Activated B cell treated with CpG ODN at 0.5 μM for 24 hours (primary cell): ENCODE measurements around the gene SHROOM4. TPM values are rescaled to one million over a fixed set of nuclear protein-coding genes. Genes with fewer than 3 reads are reported as not detected.

Source experiments
- ATAC-seq: fragments of 200-7000 bp; cut with Tn5 transposase; one replicate; pipeline ENCODE4 v1.10.0; 2021; ENCODE audit warnings: low read depth, mild to moderate bottlenecking, moderate library complexity
- CTCF ChIA-PET: fragments of 350-600 bp; sonication (Branson Sonifier 250); formaldehyde crosslinking; loops from one replicate; lab custom pipeline; 2021; ENCODE audit warnings: antibody characterized with exemption; lab: Charles Lee
- POLR2A ChIA-PET: fragments of 350-600 bp; sonication (Branson Sonifier 250); formaldehyde crosslinking; loops from one replicate; lab custom pipeline; 2021; ENCODE audit warnings: antibody characterized with exemption; lab: Charles Lee
- DNase-seq: peaks from one replicate; pipeline ENCODE4 v3.0.0; 2022
- H3K27ac Mint-ChIP-seq: one replicate; pipeline ENCODE4 v1.8.0; 2020; ENCODE audit warnings: mixed read lengths
- H3K27me3 Mint-ChIP-seq: one replicate; pipeline ENCODE4 v1.8.0; 2021; ENCODE audit warnings: mixed read lengths
- H3K36me3 Mint-ChIP-seq: one replicate; pipeline ENCODE4 v1.8.0; 2021; ENCODE audit warnings: low read depth, mixed read lengths
- H3K4me1 Mint-ChIP-seq: one replicate; pipeline ENCODE4 v1.8.0; 2021; ENCODE audit warnings: mixed read lengths
- H3K4me3 Mint-ChIP-seq: one replicate; pipeline ENCODE4 v1.8.0; 2020; ENCODE audit warnings: mild to moderate bottlenecking, mixed read lengths
- H3K9me3 Mint-ChIP-seq: one replicate; pipeline ENCODE4 v1.8.0; 2020; ENCODE audit warnings: mixed read lengths
- CTCF ChIP-seq: fragments of 200-600 bp; IDR thresholded peaks from one replicate; pipeline ENCODE4 v1.8.0; 2022; ENCODE audit warnings: antibody characterized with exemption, mild to moderate bottlenecking
- intact Hi-C: fragments of 100-400 bp; cut with micrococcal nuclease; formaldehyde crosslinking; loops from one replicate; pipeline ENCODE4 v1.15.1; 2024
- total RNA-seq: library from RNA; stranded (reverse); gene quantifications from 2 replicates; pipeline ENCODE4 v1.2.3, GENCODE V29; 2022

Gene SHROOM4
- total RNA-seq, 1 donor from 2014 or later: not detected

- CTCF ChIA-PET: no interaction called here
- no peak for TF ChIP-seq CTCF
- intact Hi-C loops: no loop called here
- DNase-seq (no peak), ATAC-seq (no peak)
- POLR2A ChIA-PET: no interaction called here
- H3K9me3 Mint-ChIP-seq: no peaks in the 10 kb centered on the region
- peaks cover 2% of the 10 kb centered on the region for H3K27me3 Mint-ChIP-seq
- no peak overlapping the region for H3K27ac Mint-ChIP-seq
- H3K4me1 Mint-ChIP-seq: no peaks in the 10 kb centered on the region
- H3K36me3 Mint-ChIP-seq: no peaks in the 10 kb centered on the region
- H3K4me3 Mint-ChIP-seq: no peak overlapping the region
These were observed 57.7 kb downstream of the SHROOM4 start for GRCh38 chrX:50756276-50756675.

GRCh38 chrX:50751091-50751490, 62.9 kb downstream of the SHROOM4 start:
- ATAC-seq (no peak), DNase-seq (no peak)
- POLR2A ChIA-PET: no interaction called here
- CTCF ChIA-PET: no interaction called here
- intact Hi-C loops: no loop called here
- no peaks in the 10 kb centered on the region for H3K9me3 Mint-ChIP-seq
- no peak overlapping the region for H3K27ac Mint-ChIP-seq
- TF ChIP-seq CTCF: no peak
- peaks cover 2% of the 10 kb centered on the region for H3K27me3 Mint-ChIP-seq
- no peak overlapping the region for H3K4me3 Mint-ChIP-seq
- no peaks in the 10 kb centered on the region for H3K36me3 Mint-ChIP-seq
- no peaks in the 10 kb centered on the region for H3K4me1 Mint-ChIP-seq

- CTCF ChIA-PET: no interaction called here
- Mint-ChIP-seq H3K27me3 (no peaks in the 10 kb centered on the region), H3K27ac (no peak overlapping the region), H3K36me3 (no peaks in the 10 kb centered on the region), H3K4me1 (no peaks in the 10 kb centered on the region), H3K4me3 (no peak overlapping the region), H3K9me3 (no peaks in the 10 kb centered on the region)
- DNase-seq (no peak), ATAC-seq (no peak)
- no peak for TF ChIP-seq CTCF
- POLR2A ChIA-PET: no interaction called here
- intact Hi-C loops: no loop called here
These were observed 66.5 kb downstream of the SHROOM4 start for GRCh38 chrX:50747471-50747900.

- ChIA-PET CTCF (no interaction called here), POLR2A (no interaction called here)
- Mint-ChIP-seq H3K27me3 (no peaks in the 10 kb centered on the region), H3K36me3 (no peaks in the 10 kb centered on the region), H3K9me3 (no peaks in the 10 kb centered on the region), H3K4me3 (no peak overlapping the region), H3K27ac (no peak overlapping the region), H3K4me1 (no peaks in the 10 kb centered on the region)
- intact Hi-C loops: no loop called here
- no peak for TF ChIP-seq CTCF
- no peak for DNase-seq
- ATAC-seq: no peak
These were observed 77.3 kb downstream of the SHROOM4 start for GRCh38 chrX:50736656-50737055.

- DNase-seq (no peak), ATAC-seq (no peak)
- Mint-ChIP-seq H3K4me3 (no peak overlapping the region), H3K36me3 (no peaks in the 10 kb centered on the region), H3K27ac (no peak overlapping the region), H3K4me1 (no peaks in the 10 kb centered on the region), H3K27me3 (no peaks in the 10 kb centered on the region), H3K9me3 (no peaks in the 10 kb centered on the region)
- no peak for TF ChIP-seq CTCF
- CTCF ChIA-PET: no interaction called here
- POLR2A ChIA-PET: no interaction called here
- intact Hi-C loops: no loop called here
These were observed 87.7 kb downstream of the SHROOM4 start for GRCh38 chrX:50726296-50726695.
